IPS DF 4.7 (cell line): ENCODE results near the gene ESCO1.

Source experiments
- DNase-seq: peaks from one replicate; pipeline ENCODE4 v3.0.0-alpha.2; 2013; ENCODE audit warnings: low spot score; ENCODE audit errors: extremely low read depth

ESCO1 gene

DNA sequence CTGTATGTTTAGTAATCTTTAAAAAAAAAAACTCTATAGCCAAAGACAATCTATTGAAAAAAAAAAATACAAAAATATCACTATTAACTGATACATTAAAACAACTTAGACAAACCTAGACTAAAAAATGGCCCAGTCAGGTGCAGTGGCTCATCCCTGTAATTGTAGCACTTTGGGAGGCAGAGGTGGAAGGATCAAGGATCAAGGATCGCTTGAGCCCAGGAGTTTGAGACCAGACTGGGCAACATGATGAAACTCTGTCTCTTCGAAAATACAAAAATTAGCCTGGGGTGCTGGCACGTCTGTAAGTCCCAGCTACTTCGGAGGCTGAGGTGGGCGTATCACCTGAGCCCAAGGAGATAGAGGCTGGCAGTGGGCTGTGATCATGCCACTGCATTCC lies 16.1 kb downstream of the ESCO1 start:
- no peak for DNase-seq

DNA sequence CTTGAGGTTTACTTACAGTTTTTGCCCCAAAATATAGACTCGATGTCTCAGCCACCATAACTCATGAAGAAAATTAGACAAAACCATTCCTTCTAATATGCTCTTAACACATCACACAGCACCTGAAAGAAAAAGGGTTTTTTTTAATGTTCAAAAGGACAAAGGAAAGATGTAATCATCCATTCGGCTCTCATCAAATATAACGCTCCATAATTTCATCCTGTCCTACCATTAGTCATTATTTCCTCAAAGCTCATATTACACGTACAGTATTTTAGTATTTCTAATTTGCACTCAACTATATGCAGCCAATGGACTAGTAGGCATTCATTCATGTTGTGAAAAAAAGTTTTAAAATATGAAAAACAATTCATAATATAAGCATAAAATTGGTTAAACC lies 24.8 kb downstream of the ESCO1 start:
- no peak for DNase-seq

DNA sequence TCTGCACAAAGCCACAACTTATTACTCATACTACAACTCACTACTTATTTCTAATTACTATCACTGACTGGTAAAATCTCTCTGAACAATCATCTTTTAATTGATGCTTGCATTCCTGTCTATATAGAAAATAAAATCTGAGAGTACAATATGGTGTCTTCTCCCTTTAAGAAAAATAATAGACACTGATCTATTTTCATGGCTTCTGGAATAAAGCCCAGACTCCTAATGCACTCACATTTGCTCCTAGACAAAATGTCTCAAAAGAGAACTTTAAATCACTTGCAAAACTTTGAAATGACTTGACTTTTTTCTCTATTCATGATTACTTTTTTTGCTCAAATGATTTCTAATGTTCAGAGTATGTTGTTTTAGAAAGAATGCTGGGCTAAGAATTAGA lies 28.7 kb downstream of the ESCO1 start:
- DNase-seq = no peak

- no peak for DNase-seq
These were observed 41.3 kb downstream of the ESCO1 start for GRCh38 chr18:21559195-21559594.

DNA sequence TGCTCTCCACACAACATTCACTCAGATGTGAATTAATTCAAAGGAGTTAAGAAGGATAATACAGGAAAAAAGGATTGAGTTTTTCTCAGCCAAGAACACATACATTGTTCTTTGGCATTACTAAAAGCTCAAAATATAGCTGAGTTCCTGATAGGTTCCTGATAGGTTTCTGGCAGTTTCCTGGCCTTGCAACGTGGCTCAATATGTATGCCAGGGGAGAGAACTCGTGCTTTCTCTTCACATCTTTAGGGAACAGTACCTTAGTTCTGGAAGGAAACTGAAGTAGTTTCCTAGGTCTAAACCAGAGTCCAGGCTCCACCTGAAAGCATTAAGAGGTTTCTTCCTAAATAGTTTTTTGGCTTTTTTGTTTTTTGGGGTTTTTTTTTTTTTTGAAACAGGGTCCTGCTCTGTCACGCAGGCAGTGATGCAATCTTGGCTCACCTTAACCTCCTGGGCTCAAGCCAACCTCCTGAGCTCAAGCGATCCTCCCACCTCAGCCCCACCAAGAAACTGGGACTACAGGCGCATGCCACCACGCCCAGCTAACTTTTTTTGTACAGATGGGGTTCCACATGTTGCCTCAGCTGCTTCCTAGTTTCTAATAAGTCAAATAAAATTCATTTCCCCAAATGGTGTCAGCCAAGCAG lies 42.8 kb downstream of the ESCO1 start:
- DNase-seq = no peak

DNA sequence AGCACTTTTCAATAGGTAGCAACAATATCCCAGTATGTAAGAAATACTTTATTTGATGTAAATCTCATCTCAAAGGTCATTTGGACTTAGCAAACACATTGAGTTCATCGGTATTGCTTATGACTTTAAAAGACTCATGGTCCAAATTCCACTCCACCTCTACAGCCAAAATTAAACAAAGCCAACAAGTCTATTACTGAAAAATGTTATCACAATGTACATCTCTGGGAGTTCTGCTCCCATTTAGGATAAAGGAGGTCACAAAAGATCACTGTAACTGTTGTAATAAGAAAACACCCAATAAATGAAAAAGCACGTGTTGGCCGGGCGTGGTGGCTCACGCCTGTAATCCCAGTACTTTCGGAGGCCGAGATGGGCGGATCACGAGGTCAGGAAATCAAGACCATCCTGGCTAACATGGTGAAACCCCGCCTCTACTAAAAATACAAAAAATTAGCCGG lies 50.0 kb downstream of the ESCO1 start:
- no peak for DNase-seq

- no peak for DNase-seq
These were observed 51.9 kb downstream of the ESCO1 start for GRCh38 chr18:21548647-21549046.

DNA sequence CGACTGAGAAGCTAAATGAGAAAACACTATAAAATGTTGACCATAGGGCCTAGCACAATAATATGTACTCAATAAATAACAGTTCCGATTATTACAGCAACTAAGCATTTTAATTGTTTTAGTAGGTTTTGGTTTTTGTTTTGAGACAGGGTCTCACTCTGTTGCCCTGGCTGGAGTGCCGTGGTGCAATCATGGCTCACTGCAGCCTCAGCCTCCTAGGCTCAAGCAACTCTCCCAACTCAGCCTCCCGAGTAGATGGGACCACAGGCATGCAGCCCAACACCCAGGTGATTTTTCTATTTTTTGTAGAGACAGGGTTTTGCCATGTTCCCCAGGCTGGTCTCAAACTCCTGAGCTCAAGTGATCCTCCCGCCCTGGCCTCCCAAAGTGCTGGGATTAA lies 54.1 kb downstream of the ESCO1 start:
- DNase-seq = no peak

DNA sequence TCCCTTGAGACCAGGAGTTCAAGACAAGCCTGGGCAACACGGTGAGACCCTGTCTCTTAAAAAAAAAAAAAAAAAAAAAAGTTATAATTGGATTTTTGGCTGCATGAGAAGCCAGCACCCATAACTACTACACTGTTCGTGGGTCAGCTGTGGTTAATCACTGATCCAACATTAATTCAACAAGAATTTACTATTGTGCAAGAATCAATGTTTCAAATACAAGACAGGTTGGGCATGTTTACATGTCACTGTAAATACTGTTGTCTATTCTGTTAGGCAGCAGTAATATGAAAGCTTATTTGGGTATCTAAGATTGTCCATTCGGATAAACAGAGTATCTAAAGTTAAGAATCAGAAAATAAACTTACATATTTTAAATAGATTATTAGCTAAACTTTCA lies 62.3 kb downstream of the ESCO1 start:
- DNase-seq = no peak

DNA sequence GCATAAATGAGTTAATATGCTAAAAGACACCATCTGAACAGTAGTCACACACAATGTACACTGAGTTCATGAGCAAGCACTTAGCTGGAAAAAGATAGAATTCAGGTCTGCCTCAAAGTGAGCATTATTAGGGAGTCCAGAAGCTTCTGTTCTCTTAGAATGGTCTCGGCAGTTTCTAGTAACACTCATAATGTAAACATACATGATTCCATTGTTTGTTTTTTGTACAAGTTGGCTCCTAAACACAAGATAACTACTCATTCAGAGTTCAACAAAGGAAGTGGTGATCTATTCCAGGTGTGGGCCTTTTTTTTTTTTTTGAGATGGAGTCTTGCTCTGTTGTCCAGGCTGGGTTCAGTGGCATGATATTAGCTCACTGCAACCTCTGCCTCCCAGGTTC lies 66.2 kb downstream of the ESCO1 start:
- no peak for DNase-seq

GRCh38 chr18:21526463-21526862 lies 74.0 kb downstream of the ESCO1 start:
- no peak for DNase-seq

DNA sequence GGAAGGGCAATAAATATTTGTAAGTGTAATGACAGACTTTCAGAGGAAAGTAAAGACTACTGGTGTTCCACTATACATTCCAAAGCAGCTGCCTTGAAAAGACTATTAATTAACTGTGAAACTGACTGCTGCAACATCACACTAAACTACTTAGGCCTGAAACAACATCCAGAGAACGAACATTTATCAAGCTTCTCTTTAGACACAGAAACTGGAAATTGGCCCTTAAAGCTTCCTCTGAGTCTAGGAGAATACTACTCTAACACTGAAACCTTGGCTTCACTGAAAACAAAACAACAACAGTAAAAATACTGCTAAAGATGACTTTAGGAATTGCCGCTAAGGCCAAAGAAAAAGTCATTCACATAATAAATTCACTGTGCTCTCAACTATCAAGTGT lies 74.6 kb downstream of the ESCO1 start:
- DNase-seq = no peak

DNA sequence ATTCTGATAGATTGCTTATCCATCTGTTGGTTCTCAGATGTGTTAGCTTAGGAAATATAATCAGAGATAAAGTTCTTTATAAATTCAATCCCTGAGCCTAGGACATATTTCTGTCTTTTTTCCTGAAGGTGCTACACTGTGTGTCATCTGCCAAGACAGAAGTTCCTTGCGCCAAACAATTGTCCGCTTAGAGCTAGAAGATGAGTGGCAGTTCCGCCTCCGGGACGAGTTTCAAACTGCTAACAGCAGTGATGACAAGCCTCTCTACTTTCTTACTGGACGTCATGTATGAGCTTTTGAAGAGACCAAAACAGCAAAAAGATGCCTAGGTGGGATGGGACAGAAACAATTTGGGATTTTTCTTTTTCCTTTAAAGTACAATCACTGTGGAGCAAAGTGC lies 78.0 kb downstream of the ESCO1 start:
- no peak for DNase-seq

DNA sequence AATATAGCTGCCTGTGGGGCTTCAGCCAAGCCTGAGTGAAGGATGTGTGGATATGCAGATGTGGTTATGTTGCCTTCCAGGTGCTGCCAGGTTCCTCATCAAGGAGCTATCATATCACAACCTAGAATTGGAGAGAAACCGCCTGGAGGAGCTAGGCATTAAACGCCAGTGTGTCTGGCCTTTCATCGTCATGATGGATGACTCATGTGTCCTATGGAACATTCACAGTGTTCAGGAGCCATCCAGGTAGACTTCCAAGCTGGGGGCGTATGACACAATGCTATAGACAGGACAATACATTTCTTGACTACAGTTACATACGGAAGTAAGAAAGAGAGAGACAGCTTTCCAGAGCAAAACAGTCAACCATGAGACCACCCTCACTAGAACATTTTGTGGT lies 86.8 kb downstream of the ESCO1 start:
- no peak for DNase-seq

GRCh38 chr18:21513292-21513691 lies 87.2 kb downstream of the ESCO1 start:
- no peak for DNase-seq

- DNase-seq = no peak
These were observed 91.4 kb downstream of the ESCO1 start for GRCh38 chr18:21509062-21509461.

DNA sequence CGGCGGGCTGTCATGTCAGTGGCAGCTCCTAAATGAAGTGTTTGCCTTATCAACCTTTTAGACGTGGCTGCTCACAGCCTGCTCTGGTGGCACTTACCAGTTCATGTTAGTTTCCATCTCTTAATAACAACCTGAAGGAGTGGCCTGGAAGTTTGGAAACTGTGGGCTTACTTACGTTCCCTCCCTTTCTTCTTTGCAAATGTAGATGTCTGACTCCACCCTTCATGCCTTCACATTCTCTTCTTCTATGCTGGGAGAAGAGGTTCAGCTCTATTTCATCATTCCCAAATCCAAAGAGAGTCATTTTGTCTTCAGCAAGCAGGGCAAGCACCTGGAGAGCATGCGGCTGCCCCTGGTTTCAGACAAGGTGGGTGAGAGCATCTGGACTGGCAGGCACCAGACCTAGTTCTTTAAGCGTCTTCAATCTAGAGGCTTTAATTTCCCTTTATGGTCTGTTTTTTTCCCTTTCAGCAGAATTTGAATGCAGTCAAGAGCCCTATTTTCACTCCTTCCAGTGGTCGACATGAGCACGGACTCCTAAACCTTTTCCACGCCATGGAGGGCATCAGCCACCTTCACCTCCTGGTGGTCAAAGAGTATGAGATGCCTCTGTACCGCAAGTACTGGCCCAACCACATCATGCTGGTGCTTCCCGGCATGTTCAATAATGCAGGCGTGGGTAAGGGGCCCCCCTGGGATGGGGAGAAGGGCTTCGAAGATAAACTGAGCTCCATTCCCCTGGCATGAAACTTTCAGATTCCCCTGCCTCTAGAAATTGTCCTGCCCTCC lies 92.4 kb downstream of the ESCO1 start:
- DNase-seq = no peak

DNA sequence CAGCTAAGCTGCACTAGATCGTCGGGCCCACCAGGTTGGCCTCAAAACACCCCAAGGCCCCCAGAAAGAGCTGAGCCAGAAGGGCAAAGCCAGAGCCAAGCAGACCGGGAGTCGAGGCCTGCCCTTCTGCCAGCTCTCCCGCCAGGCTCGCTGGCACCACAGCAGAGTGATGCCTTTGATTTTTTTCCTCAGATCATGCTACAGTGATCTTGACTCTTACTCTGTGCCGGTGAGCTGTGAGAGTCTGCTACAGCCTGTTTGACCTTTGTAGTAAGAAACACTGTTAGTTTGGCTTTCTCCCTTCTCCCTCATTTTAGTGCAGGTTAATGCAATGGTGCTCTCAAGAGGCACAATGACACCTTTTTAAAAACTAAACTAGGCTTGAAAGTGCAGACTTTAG lies 97.8 kb downstream of the ESCO1 start:
- no peak for DNase-seq

DNA sequence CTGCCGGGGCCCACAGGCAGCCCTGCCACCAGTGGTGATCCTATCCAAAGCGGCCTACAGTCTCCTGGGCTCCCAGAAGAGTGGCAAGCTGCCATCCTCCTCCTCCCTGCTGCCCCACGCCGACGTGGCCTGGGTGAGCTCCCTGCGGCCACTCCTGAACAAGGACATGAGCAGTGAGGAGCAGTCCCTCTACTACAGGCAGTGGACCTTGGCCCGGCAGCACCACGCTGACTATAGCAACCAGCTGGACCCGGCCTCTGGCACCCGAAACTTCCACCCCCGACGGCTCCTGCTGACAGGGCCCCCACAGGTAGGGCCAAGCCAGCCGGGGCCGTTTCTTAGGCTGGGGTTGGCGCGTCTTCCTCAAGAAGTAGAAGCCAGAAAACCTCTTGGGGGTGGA lies 100.5 kb downstream of the ESCO1 start:
- no peak for DNase-seq

GRCh38 chr18:21496277-21496835 lies 104.1 kb downstream of the ESCO1 start:
- DNase-seq = no peak

DNA sequence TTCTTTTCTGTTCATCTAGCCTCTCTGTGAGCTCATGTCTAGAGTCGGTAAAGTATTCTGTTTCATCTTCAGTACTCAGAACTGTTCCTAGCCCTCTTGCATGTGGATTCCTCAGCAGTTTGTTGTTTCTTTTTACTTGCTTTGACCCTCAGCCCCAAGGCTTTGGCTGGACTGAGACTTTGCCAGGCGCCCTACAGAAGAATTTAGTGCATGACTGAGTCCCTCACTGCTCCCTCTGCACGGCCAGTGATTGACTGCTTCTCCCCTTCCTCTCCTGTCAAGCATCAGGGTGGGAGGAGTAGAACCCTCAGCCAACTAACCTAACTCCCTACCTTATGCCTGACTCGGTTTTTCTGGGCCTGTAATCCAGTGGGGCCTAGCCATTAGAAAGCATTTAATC lies 109.8 kb downstream of the ESCO1 start:
- DNase-seq = no peak

DNA sequence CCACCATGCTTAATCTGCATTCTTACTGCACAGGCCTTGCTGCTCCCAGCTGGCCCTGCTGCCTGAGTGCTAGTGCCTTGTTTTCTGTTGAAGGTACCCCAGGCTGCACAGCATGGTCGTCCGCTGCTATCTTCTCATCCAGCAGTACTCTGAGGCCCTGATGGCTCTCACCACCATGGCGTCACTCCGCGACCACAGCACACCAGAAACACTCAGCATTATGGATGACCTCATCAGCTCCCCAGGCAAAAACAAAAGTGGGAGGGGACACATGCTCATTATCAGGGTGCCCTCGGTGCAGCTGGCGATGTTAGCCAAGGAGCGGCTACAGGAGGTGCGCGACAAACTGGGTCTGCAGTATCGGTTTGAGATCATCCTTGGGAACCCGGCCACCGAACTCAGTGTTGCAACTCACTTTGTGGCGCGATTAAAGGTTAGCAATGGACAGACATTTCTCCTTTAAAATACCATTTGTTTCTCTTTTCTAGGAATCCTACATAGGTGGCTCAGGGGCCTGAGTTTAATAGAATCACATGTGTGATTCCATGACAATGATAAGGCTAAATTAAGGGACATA lies 110.5 kb downstream of the ESCO1 start:
- no peak for DNase-seq
